IMR-90 (cell line): ENCODE results near the gene AMBP. TPM values are rescaled to one million over a fixed set of nuclear protein-coding genes. Genes with fewer than 3 reads are reported as not detected.

ENCODE experiments used
- ATAC-seq: fragments of 200-7000 bp; cut with Tn5 transposase; 2 replicates; pipeline ENCODE4 v1.9.1; 2020; ENCODE audit warnings: low read depth, mild to moderate bottlenecking, moderate library complexity
- BruUV-seq: library from RNA; stranded (reverse); fragments of 400-500 nt; replicated peaks from 2 replicates; lab custom pipeline; 2021; lab: Mats Ljungman, UMichigan
- CTCF ChIA-PET: fragments of 300-600 bp; formaldehyde crosslinking; extraction: SDS; loops from one replicate; lab custom pipeline; 2021; ENCODE audit warnings: antibody characterized with exemption; lab: Yijun Ruan, JAX
- POLR2A ChIA-PET: fragments of 300-600 bp; sonication (Branson Sonifier 250); formaldehyde crosslinking; loops from one replicate; lab custom pipeline; 2022; ENCODE audit warnings: antibody characterized with exemption; ENCODE audit not compliant: unreplicated experiment; lab: Charles Lee
- DNase-seq: peaks from one replicate; pipeline ENCODE4 v3.0.0; 2013
- H2AFZ ChIP-seq: replicated peaks from 2 replicates; pipeline ENCODE3; 2013; ENCODE audit warnings: low read length, mild to moderate bottlenecking; ENCODE audit not compliant: poor library complexity
- H2AK5ac ChIP-seq: 2 replicates; pipeline ENCODE4 v1.6.1; 2013; ENCODE audit warnings: low read depth, low read length, inconsistent platforms
- H2AK9ac ChIP-seq: replicated peaks from 2 replicates; pipeline ENCODE3; 2013; ENCODE audit warnings: mild to moderate bottlenecking, low read depth, low read length, moderate library complexity; ENCODE audit not compliant: poor library complexity
- H2BK120ac ChIP-seq: 2 replicates; pipeline ENCODE4 v1.6.1; 2013; ENCODE audit warnings: low read depth, low read length, inconsistent platforms
- H2BK15ac ChIP-seq: 3 replicates; pipeline ENCODE4 v1.6.1; 2013; ENCODE audit warnings: low read depth, low read length, inconsistent platforms
- H2BK20ac ChIP-seq: 2 replicates; pipeline ENCODE4 v1.6.1; 2013; ENCODE audit warnings: low read depth, mild to moderate bottlenecking, inconsistent platforms, low read length, moderate library complexity
- H2BK5ac ChIP-seq: 2 replicates; pipeline ENCODE4 v1.6.1; 2013; ENCODE audit warnings: mild to moderate bottlenecking, low read depth, low read length, inconsistent platforms; ENCODE audit not compliant: poor library complexity, severe bottlenecking
- H3K14ac ChIP-seq: replicated peaks from 2 replicates; pipeline ENCODE4 v1.6.1; 2013; ENCODE audit warnings: low read depth, low read length, inconsistent platforms
- H3K18ac ChIP-seq: 2 replicates; pipeline ENCODE4 v1.6.1; 2013; ENCODE audit warnings: low read depth, low read length, control low read depth
- H3K23ac ChIP-seq: 2 replicates; pipeline ENCODE4 v1.6.1; 2013; ENCODE audit warnings: low read depth, low read length, inconsistent platforms
- H3K27ac ChIP-seq: 2 replicates; pipeline ENCODE4 v1.5.1; 2013; ENCODE audit warnings: mild to moderate bottlenecking, control low read depth, low read length; ENCODE audit not compliant: insufficient read depth
- H3K27me3 ChIP-seq: 2 replicates; pipeline ENCODE4 v1.6.1; 2013; ENCODE audit warnings: low read length; ENCODE audit not compliant: control insufficient read depth, insufficient read depth
- H3K36me3 ChIP-seq: 2 replicates; pipeline ENCODE4 v1.6.1; 2013; ENCODE audit warnings: low read length, mixed read lengths; ENCODE audit not compliant: control insufficient read depth, insufficient read depth
- H3K4ac ChIP-seq: 2 replicates; pipeline ENCODE4 v1.6.1; 2013; ENCODE audit warnings: low read depth, low read length, inconsistent platforms
- H3K4me1 ChIP-seq: 2 replicates; pipeline ENCODE4 v1.6.1; 2013; ENCODE audit warnings: low read length, mixed read lengths; ENCODE audit not compliant: control insufficient read depth, insufficient read depth
- H3K4me2 ChIP-seq: 2 replicates; pipeline ENCODE4 v1.6.1; 2013; ENCODE audit warnings: low read depth, mild to moderate bottlenecking, control low read depth, low read length, moderate library complexity
- H3K4me3 ChIP-seq: 2 replicates; pipeline ENCODE4 v1.5.1; 2013; ENCODE audit warnings: low read depth, mild to moderate bottlenecking, control low read depth, low read length, moderate library complexity; ENCODE audit not compliant: insufficient read depth
- H3K56ac ChIP-seq: 2 replicates; pipeline ENCODE4 v1.6.1; 2013; ENCODE audit warnings: low read length, inconsistent platforms; ENCODE audit not compliant: insufficient read depth; ENCODE audit errors: extremely low read depth
- H3K79me1 ChIP-seq, 2 experiments: 2 replicates each; pipeline ENCODE4 v1.6.1; 2013; ENCODE audit warnings: low read length in 2 of 2, inconsistent platforms in 1 of 2, low read depth in 1 of 2
- H3K9ac ChIP-seq: 2 replicates; pipeline ENCODE4 v1.6.1; 2013; ENCODE audit warnings: low read depth, low read length, control low read depth
- H3K9me1 ChIP-seq: 2 replicates; pipeline ENCODE4 v1.6.1; 2013; ENCODE audit warnings: low read length, inconsistent platforms; ENCODE audit not compliant: insufficient read depth
- H3K9me3 ChIP-seq: 2 replicates; pipeline ENCODE4 v1.6.1; 2013; ENCODE audit warnings: low read length; ENCODE audit not compliant: control insufficient read depth, insufficient read depth
- H4K20me1 ChIP-seq: 2 replicates; pipeline ENCODE4 v1.6.1; 2013; ENCODE audit warnings: low read length, inconsistent platforms; ENCODE audit not compliant: insufficient read depth
- H4K5ac ChIP-seq: 2 replicates; pipeline ENCODE4 v1.6.1; 2013; ENCODE audit warnings: mild to moderate bottlenecking, low read depth, low read length, control low read depth
- H4K8ac ChIP-seq, 2 experiments: 2 replicates each; pipeline ENCODE4 v1.6.1; 2013; ENCODE audit warnings: low read depth in 2 of 2, low read length in 2 of 2, control low read depth in 1 of 2, inconsistent platforms in 1 of 2
- H4K91ac ChIP-seq: 2 replicates; pipeline ENCODE4 v1.6.1; 2013; ENCODE audit warnings: low read depth, low read length, inconsistent platforms; ENCODE audit not compliant: insufficient read depth
- BHLHE40 ChIP-seq: fragments of 150-350 bp; IDR thresholded peaks from 2 replicates; pipeline ENCODE4 v1.6.1; 2016; ENCODE audit warnings: mild to moderate bottlenecking, low read depth, low read length
- CHD1 ChIP-seq: IDR thresholded peaks from 2 replicates; pipeline ENCODE4 v1.6.1; 2012; ENCODE audit warnings: low read depth, low read length, improper control_type of control experiment
- CTCF ChIP-seq: conservative IDR thresholded peaks from 2 replicates; pipeline ENCODE4 v1.5.1; 2012; ENCODE audit warnings: mild to moderate bottlenecking, low read depth, low read length, improper control_type of control experiment
- FOS ChIP-seq: fragments of 150-350 bp; IDR thresholded peaks from 2 replicates; pipeline ENCODE4 v1.6.1; 2016; ENCODE audit warnings: low read depth, low read length
- NFE2L2 ChIP-seq: fragments of 150-350 bp; IDR thresholded peaks from 2 replicates; pipeline ENCODE4 v1.6.1; 2016; ENCODE audit warnings: low read depth, mild to moderate bottlenecking, low read length
- POLR2A ChIP-seq: IDR thresholded peaks from 2 replicates; pipeline ENCODE4 v1.6.1; 2012; ENCODE audit warnings: mild to moderate bottlenecking, low read depth, low read length
- RCOR1 ChIP-seq: IDR thresholded peaks from 2 replicates; pipeline ENCODE4 v1.6.1; 2012; ENCODE audit warnings: mild to moderate bottlenecking, low read length, improper control_type of control experiment; ENCODE audit not compliant: insufficient replicate concordance
- RFX5 ChIP-seq: IDR thresholded peaks from 2 replicates; pipeline ENCODE4 v1.8.0; 2012; ENCODE audit warnings: low read depth, mild to moderate bottlenecking, low read length, moderate library complexity
- SMC3 ChIP-seq: fragments of 150-350 bp; IDR thresholded peaks from 2 replicates; pipeline ENCODE4 v1.6.1; 2016; ENCODE audit warnings: low read depth, mild to moderate bottlenecking, antibody characterized with exemption, low read length, moderate library complexity
- USF2 ChIP-seq: fragments of 150-350 bp; IDR thresholded peaks from 2 replicates; pipeline ENCODE4 v1.6.1; 2017; ENCODE audit warnings: mild to moderate bottlenecking, antibody characterized with exemption, low read length, low read depth
- WGBS, 2 experiments: methylation state at CpG; one replicate each; pipeline versions ENCODE4 v1.1.5 to v1.1.7; 2013; ENCODE audit warnings: missing lambda C conversion rate in 2 of 2; ENCODE audit not compliant: insufficient read length in 1 of 2; ENCODE audit errors: extremely low coverage in 2 of 2; 5-methylcytosine and 5-hydroxymethylcytosine counted together
- dilution Hi-C: fragments of 300-500 bp; cut with HindIII; formaldehyde crosslinking; loops from one replicate; pipeline ENCODE4 v1.14.3; 2018; ENCODE audit warnings: low sequenced_read_pairs; ENCODE audit not compliant: unreplicated experiment
- in situ Hi-C: fragments of 300-500 bp; cut with MboI; formaldehyde crosslinking; loops from 3 replicates; pipeline ENCODE4 v1.14.3; 2019; ENCODE audit warnings: low sequenced_read_pairs, inconsistent platforms, mixed read lengths
- intact Hi-C: fragments of 100-400 bp; cut with micrococcal nuclease; formaldehyde crosslinking; loops from 2 replicates; pipeline ENCODE4 v1.10.0; 2022
- polyA plus RNA-seq, 3 experiments: library from polyadenylated mRNA; depleted of rRNA; stranded (reverse); fragments of >200 nt; gene quantifications; 2 replicates each; pipeline ENCODE4 v1.2.3, GENCODE V29; 2012; ENCODE audit warnings: low replicate concordance in 1 of 3
- total RNA-seq: library from RNA; depleted of rRNA; stranded (reverse); fragments of >200 nt; gene quantifications from 2 replicates; pipeline ENCODE4 v1.2.3, GENCODE V29; 2012

AMBP gene
- total and polyA plus RNA-seq, 2 of the 4 experiments (the other 2 are of a cell fraction), result not detected

- H3K14ac ChIP-seq, result 0 out of 2 replicates have a peak overlapping the region, but pooled peaks have one; percentile 16
- no peaks in the 10 kb centered on the region for H3K79me1 ChIP-seq
- no peak overlapping the region for H2BK20ac ChIP-seq
- no peak overlapping the region for H3K4me3 ChIP-seq
- H2BK15ac ChIP-seq, result no peak overlapping the region
- H3K4me1 ChIP-seq, result no peaks in the 10 kb centered on the region
- H3K9me1 ChIP-seq, result no peaks in the 10 kb centered on the region
- dilution Hi-C loops (no loop called here), intact Hi-C loops (no loop called here), in situ Hi-C loops (no loop called here)
- no peak overlapping the region for H3K9ac ChIP-seq
- H2AK5ac ChIP-seq, result no peak overlapping the region
- 89% methylated on average over 3 of the region's 7 CpGs; no CpG with 5 or more reads in 1 of the 2 experiments for WGBS, 2 experiments
- H4K5ac ChIP-seq, result no peak overlapping the region
- 0 out of 2 replicates have a peak, but pooled peaks cover 2% of the 10 kb centered on the region for H3K9me3 ChIP-seq
- no peaks in the 10 kb centered on the region for H3K36me3 ChIP-seq
- no peak overlapping the region for H3K4me2 ChIP-seq
- H4K91ac ChIP-seq, result no peak overlapping the region
- H3K4ac ChIP-seq, result no peak overlapping the region
- TF ChIP-seq NFE2L2 (no peak), USF2 (no peak), FOS (no peak), SMC3 (no peak), CHD1 (no peak), BHLHE40 (no peak), RFX5 (no peak), CTCF (no peak), POLR2A (no peak), RCOR1 (no peak)
- H3K27me3 ChIP-seq, result peaks cover 64% of the 10 kb centered on the region
- H3K56ac ChIP-seq, result no peak overlapping the region
- no peak overlapping the region for H2AFZ ChIP-seq
- POLR2A ChIA-PET, result no interaction called here
- H2AK9ac ChIP-seq, result no peak overlapping the region
- no peak for DNase-seq
- no peaks in the 10 kb centered on the region; the same call in 1 of the 2 replicates for H4K20me1 ChIP-seq
- no TSS peak for BruUV-seq
- no peak overlapping the region for H3K18ac ChIP-seq
- H4K8ac ChIP-seq, result no peak overlapping the region
- H3K23ac ChIP-seq, result no peak overlapping the region
- CTCF ChIA-PET, result no interaction called here
- no peak overlapping the region for H3K27ac ChIP-seq
- no peak for ATAC-seq
- no peak overlapping the region for H2BK120ac ChIP-seq
- no peak overlapping the region for H2BK5ac ChIP-seq
Measured at GRCh38 chr9:114088571-114089170, 10.6 kb upstream of the AMBP start.
